Breast epithelium (tissue), 4 donors: Measurements from ENCODE around the gene ASB11. TPM values are rescaled to one million over a fixed set of nuclear protein-coding genes. Genes with fewer than 3 reads are reported as not detected.

Experiments used
- DNase-seq, 2 donors: peaks; one replicate each; pipeline ENCODE4 v3.0.0-alpha.2; 2019; ENCODE audit warnings: low spot score in 2 of 2
- H3K27ac ChIP-seq, 2 donors: fragments of 200-600 bp; sonication (generic) in 1 of 2; one replicate each; pipeline ENCODE4 v1.5.1; 2016 to 2019; ENCODE audit warnings: mild to moderate bottlenecking in 1 of 2
- H3K27me3 ChIP-seq, 2 donors: fragments of 200-600 bp; sonication (generic) in 1 of 2; one replicate each; pipeline versions ENCODE4 v1.5.1 to v1.6.0; 2017 to 2019; ENCODE audit warnings: control low read depth in 1 of 2, mild to moderate bottlenecking in 1 of 2
- H3K36me3 ChIP-seq: fragments of 200-600 bp; one replicate; pipeline ENCODE4 v1.5.1; 2019
- H3K4me1 ChIP-seq, 2 donors: fragments of 200-600 bp; sonication (generic); one replicate each; pipeline ENCODE4 v1.5.1; 2016 to 2019; ENCODE audit warnings: control low read depth in 1 of 2
- H3K4me3 ChIP-seq, 3 donors: fragments of 200-600 bp; sonication (generic); 1 replicate in 2 of 3; 2 replicates in 1 of 3; pipeline ENCODE4 v1.5.1; 2016 to 2019; ENCODE audit warnings: mild to moderate bottlenecking in 3 of 3, moderate library complexity in 2 of 3
- H3K9me3 ChIP-seq, 2 donors: fragments of 200-600 bp; sonication (generic) in 1 of 2; one replicate each; pipeline ENCODE4 v1.5.1; 2016 to 2019; ENCODE audit warnings: control low read depth in 1 of 2
- POLR2A ChIP-seq: fragments of 450-650 bp; IDR thresholded peaks from one replicate; pipeline ENCODE4 v1.6.1; 2016; ENCODE audit warnings: antibody characterized with exemption, mild to moderate bottlenecking, moderate library complexity
- POLR2AphosphoS5 ChIP-seq, 3 donors: sonication (generic); formaldehyde crosslinking; IDR thresholded peaks; one replicate each; pipeline ENCODE4 v1.6.1; 2017; ENCODE audit warnings: antibody characterized with exemption in 3 of 3
- intact Hi-C: fragments of 100-400 bp; cut with DNase I; formaldehyde crosslinking; loops from one replicate; pipeline ENCODE4 v1.15.1; 2023; ENCODE audit warnings: low total_unique reads
- total RNA-seq, 3 donors: library from RNA; depleted of rRNA; stranded (reverse); fragments of >200 nt; gene quantifications; one replicate each; pipeline ENCODE4 v1.1.0, GENCODE V29; 2016
- TF ChIP-seq, protein P1 (sequence below), 3 donors: fragments of 450-650 bp; IDR thresholded peaks; one replicate each; pipeline ENCODE4 v1.5.1; 2016 to 2017; ENCODE audit warnings: antibody characterized with exemption in 3 of 3, mild to moderate bottlenecking in 3 of 3, moderate library complexity in 3 of 3

Gene ASB11
- total RNA-seq, 3 donors from 2014 or later = not detected

DNA sequence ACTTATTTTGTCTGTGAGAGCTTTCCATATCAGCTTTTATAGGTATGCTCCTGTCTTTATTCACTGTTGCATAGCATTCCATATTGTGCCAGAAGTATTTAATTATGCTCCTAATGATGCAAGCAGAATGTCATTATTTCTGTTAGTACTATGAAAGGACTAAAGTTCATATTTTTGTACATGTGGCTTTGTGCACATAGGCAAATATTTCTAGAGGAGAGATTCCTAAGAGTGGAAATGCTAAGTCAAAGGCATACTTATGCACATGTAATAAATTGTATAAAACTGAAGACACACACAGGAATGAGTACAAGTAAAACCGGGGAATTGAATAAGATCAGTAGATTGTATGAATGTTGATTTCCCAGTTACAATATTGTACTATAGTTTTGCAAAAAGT is 43.7 kb downstream of the ASB11 start:
- intact Hi-C loops = no loop called here
- peaks cover 3 to 6% of the 10 kb centered on the region in 2 donors for H3K9me3 ChIP-seq
- no peak overlapping the region for H3K27ac ChIP-seq
- H3K4me3 ChIP-seq = no peak overlapping the region
- peaks cover 0 to 24% of the 10 kb centered on the region in 2 donors for H3K27me3 ChIP-seq
- no peaks in the 10 kb centered on the region for H3K36me3 ChIP-seq
- TF ChIP-seq POLR2AphosphoS5 (IDR thresholded peaks at IDR 0.05) (no peak), POLR2A (no peak)
- TF ChIP-seq, protein P1, sequence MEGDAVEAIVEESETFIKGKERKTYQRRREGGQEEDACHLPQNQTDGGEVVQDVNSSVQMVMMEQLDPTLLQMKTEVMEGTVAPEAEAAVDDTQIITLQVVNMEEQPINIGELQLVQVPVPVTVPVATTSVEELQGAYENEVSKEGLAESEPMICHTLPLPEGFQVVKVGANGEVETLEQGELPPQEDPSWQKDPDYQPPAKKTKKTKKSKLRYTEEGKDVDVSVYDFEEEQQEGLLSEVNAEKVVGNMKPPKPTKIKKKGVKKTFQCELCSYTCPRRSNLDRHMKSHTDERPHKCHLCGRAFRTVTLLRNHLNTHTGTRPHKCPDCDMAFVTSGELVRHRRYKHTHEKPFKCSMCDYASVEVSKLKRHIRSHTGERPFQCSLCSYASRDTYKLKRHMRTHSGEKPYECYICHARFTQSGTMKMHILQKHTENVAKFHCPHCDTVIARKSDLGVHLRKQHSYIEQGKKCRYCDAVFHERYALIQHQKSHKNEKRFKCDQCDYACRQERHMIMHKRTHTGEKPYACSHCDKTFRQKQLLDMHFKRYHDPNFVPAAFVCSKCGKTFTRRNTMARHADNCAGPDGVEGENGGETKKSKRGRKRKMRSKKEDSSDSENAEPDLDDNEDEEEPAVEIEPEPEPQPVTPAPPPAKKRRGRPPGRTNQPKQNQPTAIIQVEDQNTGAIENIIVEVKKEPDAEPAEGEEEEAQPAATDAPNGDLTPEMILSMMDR (IDR thresholded peaks at IDR 0.05) = no peak
- no peak for DNase-seq
- H3K4me1 ChIP-seq = no peaks in the 10 kb centered on the region

DNA sequence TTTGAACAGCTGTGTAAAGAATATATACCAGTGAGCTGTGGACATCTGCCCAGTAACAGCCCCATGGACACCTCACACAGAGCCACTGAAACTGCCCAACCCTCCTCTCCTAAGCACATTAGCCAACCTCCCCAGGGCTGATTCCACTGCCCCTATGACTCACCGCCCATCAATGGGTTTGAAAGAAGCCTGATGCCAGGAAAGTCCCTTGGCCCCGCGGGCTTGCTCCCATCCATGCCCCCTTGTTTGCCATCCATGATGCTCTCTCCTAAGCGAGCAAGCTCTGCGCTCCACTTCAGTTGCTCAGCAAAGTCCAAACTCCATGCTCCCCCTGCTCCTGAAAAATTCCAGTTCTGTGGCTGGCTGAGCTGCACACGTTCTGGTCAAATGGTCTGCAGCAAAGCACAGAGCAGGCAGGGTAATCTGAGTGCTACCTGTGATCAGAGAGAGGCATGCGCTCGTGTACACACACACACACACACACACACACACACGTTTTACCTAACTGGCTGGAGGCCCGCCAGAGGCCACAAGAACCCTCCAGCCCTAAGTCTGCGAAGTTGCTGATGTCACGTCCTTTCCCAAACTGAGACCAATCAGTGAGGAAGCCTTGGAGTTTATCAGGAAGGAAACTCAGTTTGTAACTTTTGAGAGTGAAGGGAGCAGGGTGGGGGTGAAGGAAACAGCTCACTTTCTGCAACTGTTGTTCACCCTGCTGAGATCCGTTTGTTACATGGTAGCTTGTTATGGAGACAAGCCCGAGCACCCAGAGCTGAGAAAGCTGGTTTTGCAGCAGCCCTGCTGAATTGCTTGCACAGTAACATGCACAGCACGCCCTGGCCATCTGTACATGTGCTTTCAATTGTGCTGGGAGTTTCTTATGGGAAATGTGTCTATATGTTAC is 45.6 kb downstream of the ASB11 start, which contains the start of gene ASB9:
Gene ASB9, minus strand, starts transcription at position 466 of the 904 bp plus-strand sequence. Its CDS starts 209 bp downstream, at position 257.
- Histone ChIP-seq H3K9me3 (peaks cover 3 to 6% of the 10 kb centered on the region in 2 donors), H3K36me3 (no peaks in the 10 kb centered on the region), H3K27me3 (peaks cover 0 to 19% of the 10 kb centered on the region in 2 donors), H3K4me3 (peak within 1 kb of the TSS in 2 of 3 donors; percentile 13 to 52), H3K27ac (peak within 1 kb of the TSS in 1 of 2 donors; percentile 55), H3K4me1 (no peaks in the 10 kb centered on the region)
- intact Hi-C loops = no loop called here
- no peak for DNase-seq
- TF ChIP-seq POLR2A = no peak
- TF ChIP-seq, protein P1 (IDR thresholded peaks at IDR 0.05) = no peak
- no peak for TF ChIP-seq POLR2AphosphoS5 (IDR thresholded peaks at IDR 0.05)

DNA sequence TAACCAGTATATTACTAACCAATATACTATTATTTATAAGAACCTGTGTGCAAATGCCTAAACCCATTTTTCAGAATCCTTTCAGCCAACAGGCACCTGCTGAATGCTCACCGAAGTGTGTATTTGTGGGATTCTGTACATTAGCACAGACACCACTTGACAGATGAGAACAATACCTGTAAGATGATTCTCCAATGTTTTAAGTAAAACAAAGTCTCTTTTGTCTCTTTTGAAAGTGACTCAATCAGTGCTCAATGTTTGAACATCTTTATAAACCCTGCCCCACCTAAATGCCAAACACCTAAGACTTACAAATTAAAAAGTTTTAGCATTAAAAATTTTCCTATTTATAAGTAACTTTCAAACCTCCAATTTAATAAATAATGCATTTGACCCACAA is 46.3 kb downstream of the ASB11 start:
- Histone ChIP-seq H3K27me3 (peaks cover 0 to 23% of the 10 kb centered on the region in 2 donors), H3K4me1 (no peaks in the 10 kb centered on the region), H3K9me3 (peaks cover 3 to 6% of the 10 kb centered on the region in 2 donors), H3K27ac (no peak overlapping the region), H3K4me3 (no peak overlapping the region), H3K36me3 (no peaks in the 10 kb centered on the region)
- DNase-seq = no peak
- no peak for TF ChIP-seq POLR2A
- TF ChIP-seq, protein P1 (IDR thresholded peaks at IDR 0.05) = no peak
- no peak for TF ChIP-seq POLR2AphosphoS5 (IDR thresholded peaks at IDR 0.05)
- intact Hi-C loops = no loop called here

DNA sequence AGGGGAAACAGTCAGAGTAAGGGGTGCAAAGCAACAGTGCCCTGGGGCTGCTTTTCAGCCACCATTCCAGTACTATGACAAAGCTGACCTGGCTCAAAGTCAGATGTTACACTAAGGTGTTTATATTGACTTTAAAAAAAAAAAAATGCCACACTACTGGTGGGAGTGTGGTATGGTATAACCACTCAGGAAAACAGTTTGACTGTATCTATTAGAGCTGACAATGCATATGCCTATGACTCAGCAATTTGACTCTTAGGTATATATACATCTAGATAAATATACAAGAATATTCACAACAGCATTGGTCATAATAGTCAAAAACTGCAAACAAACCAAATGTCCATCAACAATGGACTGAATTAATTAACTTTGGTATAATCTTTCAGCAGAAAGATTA is 60.6 kb downstream of the ASB11 start:
- H3K4me1 ChIP-seq = no peaks in the 10 kb centered on the region
- TF ChIP-seq, protein P1 (IDR thresholded peaks at IDR 0.05) = no peak
- TF ChIP-seq POLR2A = no peak
- TF ChIP-seq POLR2AphosphoS5 (IDR thresholded peaks at IDR 0.05) = no peak
- intact Hi-C loops = no loop called here
- no peak for DNase-seq
- H3K27me3 ChIP-seq = peaks cover 0 to 14% of the 10 kb centered on the region in 2 donors
- H3K36me3 ChIP-seq = no peaks in the 10 kb centered on the region
- H3K4me3 ChIP-seq = no peak overlapping the region
- no peak overlapping the region for H3K27ac ChIP-seq
- H3K9me3 ChIP-seq = no peaks in the 10 kb centered on the region

DNA sequence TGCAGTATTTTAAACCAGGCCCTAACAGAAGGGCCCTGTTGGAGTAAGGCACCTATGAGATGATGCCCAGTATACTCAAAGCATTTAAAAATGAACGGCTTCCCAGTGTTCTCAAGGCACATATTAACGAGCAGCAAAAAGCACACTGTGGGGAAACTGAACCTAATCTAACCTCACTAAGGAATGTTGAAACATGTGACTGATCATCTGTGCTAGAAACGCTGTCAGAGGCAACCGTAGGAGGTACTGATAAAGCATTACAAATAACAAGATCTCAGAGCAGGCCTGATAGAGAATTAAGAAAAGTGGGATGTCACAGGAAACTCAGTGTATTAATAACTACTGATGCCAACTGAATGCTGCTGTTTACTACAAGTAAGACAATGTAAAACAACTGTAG is 69.5 kb downstream of the ASB11 start:
- H3K27me3 ChIP-seq = peaks cover 0 to 34% of the 10 kb centered on the region in 2 donors
- TF ChIP-seq POLR2A (no peak), POLR2AphosphoS5 (IDR thresholded peaks at IDR 0.05) (no peak)
- TF ChIP-seq, protein P1 (IDR thresholded peaks at IDR 0.05) = no peak
- no peak overlapping the region for H3K27ac ChIP-seq
- no peak for DNase-seq
- H3K4me1 ChIP-seq = no peaks in the 10 kb centered on the region
- H3K9me3 ChIP-seq = no peaks in the 10 kb centered on the region
- intact Hi-C loops = no loop called here
- no peak overlapping the region for H3K4me3 ChIP-seq
- H3K36me3 ChIP-seq = no peaks in the 10 kb centered on the region
